Esophagus squamous epithelium (tissue), 5 donors: ENCODE measurements around the gene ZNF823. TPM values are rescaled to one million over a fixed set of nuclear protein-coding genes. Genes with fewer than 3 reads are reported as not detected.

Experiments
- DNase-seq: peaks from one replicate; lab custom pipeline; 2025; lab: John Stamatoyannopoulos, UW
- H3K27ac ChIP-seq, 4 donors: fragments of 200-600 bp; sonication (generic); one replicate each; pipeline ENCODE4 v1.5.1; 2016 to 2019; ENCODE audit warnings: mild to moderate bottlenecking in 1 of 4
- H3K27me3 ChIP-seq, 4 donors: fragments of 200-600 bp; sonication (generic); 1 replicate in 3 of 4; 2 replicates in 1 of 4; pipeline versions ENCODE4 v1.5.1 to v1.6.0; 2017 to 2021; ENCODE audit warnings: antibody characterized with exemption in 1 of 4
- H3K36me3 ChIP-seq, 3 donors: fragments of 200-600 bp; sonication (generic); one replicate each; pipeline ENCODE4 v1.5.1; 2016 to 2019
- H3K4me1 ChIP-seq, 3 donors: fragments of 200-600 bp; sonication (generic); one replicate each; pipeline ENCODE4 v1.5.1; 2017 to 2019
- H3K4me3 ChIP-seq, 4 donors: fragments of 200-600 bp; sonication (generic); 1 replicate in 3 of 4; 2 replicates in 1 of 4; pipeline ENCODE4 v1.5.1; 2016 to 2019; ENCODE audit warnings: mild to moderate bottlenecking in 2 of 4, moderate library complexity in 1 of 4
- H3K9me3 ChIP-seq, 3 donors: fragments of 200-600 bp; sonication (generic); one replicate each; pipeline ENCODE4 v1.5.1; 2016 to 2019
- POLR2A ChIP-seq, 4 donors: fragments of 450-650 bp; IDR thresholded peaks; one replicate each; pipeline ENCODE4 v1.6.1; 2017; ENCODE audit warnings: antibody characterized with exemption in 4 of 4, mild to moderate bottlenecking in 4 of 4, moderate library complexity in 3 of 4
- WGBS, 2 donors: methylation state at CpG; one replicate each; pipeline ENCODE4 v1.1.5; 2018; 5-methylcytosine and 5-hydroxymethylcytosine counted together
- intact Hi-C: fragments of 100-400 bp; cut with DNase I; formaldehyde crosslinking; loops from one replicate; pipeline ENCODE4 v1.15.0; 2022
- total RNA-seq, 4 donors: library from RNA; depleted of rRNA; stranded (reverse); fragments of >200 nt; gene quantifications; one replicate each; pipeline ENCODE4 v1.1.0, GENCODE V29; 2016
- TF ChIP-seq, protein P1 (sequence below), 6 experiments: fragments of 450-650 bp in 4 of 6; fragments of 200-600 bp in 2 of 6; sonication (generic) in 2 of 6; IDR thresholded peaks; one replicate each; pipeline ENCODE4 v1.5.1; 2016 to 2019; ENCODE audit warnings: antibody characterized with exemption in 6 of 6, mild to moderate bottlenecking in 4 of 6, moderate library complexity in 4 of 6
- donor health status: DM: yes; HTN: yes; CAD: no.

Gene ZNF823
- total RNA-seq, 4 donors from 2014 or later: 8.5 to 22.3 (median 11.8) TPM

DNA sequence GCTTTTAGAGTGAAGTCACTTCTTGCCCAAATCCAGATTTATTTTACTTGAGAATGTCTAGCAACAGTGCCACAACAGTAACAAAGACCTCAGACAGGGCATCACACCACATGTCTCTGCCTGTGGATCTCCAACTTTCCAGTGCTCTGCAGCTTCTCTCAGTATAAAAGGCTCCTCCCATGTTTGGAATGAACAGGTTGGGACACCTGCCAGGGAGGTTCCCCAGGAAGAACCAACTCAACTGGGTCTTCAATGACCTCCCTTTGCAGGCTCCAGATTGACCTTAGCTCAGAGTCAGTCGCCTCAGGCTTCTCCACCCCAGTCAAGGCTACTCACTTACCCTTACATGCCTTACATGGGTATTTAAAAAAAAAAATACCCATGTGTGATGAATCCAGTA lies 3.4 kb downstream of the ZNF823 start:
- TF ChIP-seq, protein P1, sequence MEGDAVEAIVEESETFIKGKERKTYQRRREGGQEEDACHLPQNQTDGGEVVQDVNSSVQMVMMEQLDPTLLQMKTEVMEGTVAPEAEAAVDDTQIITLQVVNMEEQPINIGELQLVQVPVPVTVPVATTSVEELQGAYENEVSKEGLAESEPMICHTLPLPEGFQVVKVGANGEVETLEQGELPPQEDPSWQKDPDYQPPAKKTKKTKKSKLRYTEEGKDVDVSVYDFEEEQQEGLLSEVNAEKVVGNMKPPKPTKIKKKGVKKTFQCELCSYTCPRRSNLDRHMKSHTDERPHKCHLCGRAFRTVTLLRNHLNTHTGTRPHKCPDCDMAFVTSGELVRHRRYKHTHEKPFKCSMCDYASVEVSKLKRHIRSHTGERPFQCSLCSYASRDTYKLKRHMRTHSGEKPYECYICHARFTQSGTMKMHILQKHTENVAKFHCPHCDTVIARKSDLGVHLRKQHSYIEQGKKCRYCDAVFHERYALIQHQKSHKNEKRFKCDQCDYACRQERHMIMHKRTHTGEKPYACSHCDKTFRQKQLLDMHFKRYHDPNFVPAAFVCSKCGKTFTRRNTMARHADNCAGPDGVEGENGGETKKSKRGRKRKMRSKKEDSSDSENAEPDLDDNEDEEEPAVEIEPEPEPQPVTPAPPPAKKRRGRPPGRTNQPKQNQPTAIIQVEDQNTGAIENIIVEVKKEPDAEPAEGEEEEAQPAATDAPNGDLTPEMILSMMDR (IDR thresholded peaks at IDR 0.05): no peak
- TF ChIP-seq POLR2A (IDR thresholded peaks at IDR 0.05): no peak
- H3K4me1 ChIP-seq: peaks cover 18 to 61% (median 19%) of the 10 kb centered on the region in 3 donors
- H3K27me3 ChIP-seq: no peaks in the 10 kb centered on the region
- no peak overlapping the region for H3K4me3 ChIP-seq
- intact Hi-C loops: no loop called here
- H3K9me3 ChIP-seq: no peaks in the 10 kb centered on the region
- DNase-seq: no peak
- H3K27ac ChIP-seq: peak overlapping the region in 2 of 4 donors; percentile 21 to 22
- WGBS, 2 donors: 58 to 71% methylated on average over 1 of the region's 1 CpG
- peaks cover 0 to 8% (median 0%) of the 10 kb centered on the region in 3 donors for H3K36me3 ChIP-seq

DNA sequence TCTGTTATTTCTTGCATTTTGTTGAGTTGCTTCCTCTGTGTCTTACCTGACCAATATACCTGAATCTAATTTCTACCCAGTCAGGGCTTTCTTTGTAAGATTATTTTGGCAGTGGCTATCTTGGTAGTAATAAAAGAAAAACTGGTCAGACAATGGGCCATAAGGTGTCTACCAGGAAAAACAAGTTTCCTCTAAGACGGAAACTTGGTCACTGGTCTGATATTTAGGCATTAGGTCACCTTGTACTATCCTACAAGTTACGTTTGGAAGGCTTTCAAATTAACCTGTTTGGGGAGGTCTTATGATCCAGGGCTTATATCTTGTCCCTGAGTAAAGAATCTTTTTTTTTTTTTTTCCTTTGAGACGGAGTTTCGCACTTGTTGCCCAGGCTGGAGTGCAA lies 9.2 kb downstream of the ZNF823 start:
- intact Hi-C loops: no loop called here
- Histone ChIP-seq H3K36me3 (peaks cover 0 to 52% (median 0%) of the 10 kb centered on the region in 3 donors), H3K9me3 (peaks cover 0 to 25% (median 0%) of the 10 kb centered on the region in 3 donors), H3K27me3 (no peaks in the 10 kb centered on the region), H3K4me3 (no peak overlapping the region), H3K27ac (peak overlapping the region in 2 of 4 donors; percentile 57 to 61), H3K4me1 (peaks cover 0 to 23% (median 0%) of the 10 kb centered on the region in 3 donors)
- no peak for DNase-seq
- 75 to 77% methylated on average over 4 of the region's 4 CpGs for WGBS, 2 donors
- TF ChIP-seq, protein P1 (IDR thresholded peaks at IDR 0.05): no peak
- no peak for TF ChIP-seq POLR2A (IDR thresholded peaks at IDR 0.05)

DNA sequence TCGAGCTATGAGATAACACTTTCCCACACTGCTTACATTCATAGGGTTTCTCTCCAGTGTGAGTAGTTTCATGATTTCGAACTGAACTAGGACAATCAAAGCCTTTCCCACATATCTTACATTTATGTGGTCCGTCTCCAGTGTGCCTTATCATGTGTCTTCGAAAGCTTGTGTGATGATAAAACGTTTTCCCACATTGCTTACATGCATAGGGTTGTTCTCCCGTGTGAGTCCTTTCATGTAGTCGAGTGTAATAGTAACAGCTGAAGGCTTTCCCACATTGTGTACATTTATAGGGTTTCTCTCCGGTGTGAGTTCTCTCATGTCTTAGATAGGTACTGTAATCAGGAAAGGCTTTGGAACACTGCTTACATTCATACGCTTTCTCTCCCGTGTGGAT lies 16.3 kb downstream of the ZNF823 start:
- H3K4me3 ChIP-seq: peak overlapping the region in 1 of 4 donors; percentile 6
- H3K4me1 ChIP-seq: no peaks in the 10 kb centered on the region
- H3K27me3 ChIP-seq: no peaks in the 10 kb centered on the region
- peaks cover 7 to 86% (median 39%) of the 10 kb centered on the region in 3 donors for H3K9me3 ChIP-seq
- 94 to 95% methylated on average over 10 of the region's 10 CpGs for WGBS, 2 donors
- no peak for DNase-seq
- no peak overlapping the region for H3K27ac ChIP-seq
- intact Hi-C loops: no loop called here
- peaks cover 15 to 73% (median 16%) of the 10 kb centered on the region in 3 donors for H3K36me3 ChIP-seq
- TF ChIP-seq POLR2A (IDR thresholded peaks at IDR 0.05): no peak
- TF ChIP-seq, protein P1 (IDR thresholded peaks at IDR 0.05): no peak

DNA sequence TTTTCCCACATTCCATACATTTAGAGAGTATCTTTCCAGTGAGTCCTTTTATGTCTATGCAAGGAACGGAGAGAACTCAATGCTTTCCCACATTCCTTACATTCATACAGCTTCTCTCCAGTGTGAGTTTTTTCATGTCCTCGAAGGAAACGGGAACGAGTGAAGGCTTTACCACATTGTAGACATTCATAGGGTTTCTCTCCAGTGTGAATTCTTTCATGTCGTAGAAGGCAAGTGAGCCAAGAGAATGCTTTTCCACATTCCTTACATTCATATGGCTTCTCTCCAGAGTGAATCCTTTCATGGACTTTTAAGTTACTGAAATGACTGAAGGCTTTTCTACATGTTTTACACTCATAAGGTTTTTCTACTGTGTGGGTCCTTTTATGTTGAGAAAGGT lies 17.1 kb downstream of the ZNF823 start:
- Histone ChIP-seq H3K4me1 (no peaks in the 10 kb centered on the region), H3K4me3 (no peak overlapping the region), H3K27ac (no peak overlapping the region), H3K36me3 (peaks cover 15 to 66% (median 16%) of the 10 kb centered on the region in 3 donors), H3K9me3 (peaks cover 7 to 90% (median 39%) of the 10 kb centered on the region in 3 donors), H3K27me3 (no peaks in the 10 kb centered on the region)
- intact Hi-C loops: no loop called here
- no peak for DNase-seq
- WGBS, 2 donors: 90 to 92% methylated on average over 5 of the region's 5 CpGs
- TF ChIP-seq, protein P1 (IDR thresholded peaks at IDR 0.05): no peak
- TF ChIP-seq POLR2A (IDR thresholded peaks at IDR 0.05): no peak

DNA sequence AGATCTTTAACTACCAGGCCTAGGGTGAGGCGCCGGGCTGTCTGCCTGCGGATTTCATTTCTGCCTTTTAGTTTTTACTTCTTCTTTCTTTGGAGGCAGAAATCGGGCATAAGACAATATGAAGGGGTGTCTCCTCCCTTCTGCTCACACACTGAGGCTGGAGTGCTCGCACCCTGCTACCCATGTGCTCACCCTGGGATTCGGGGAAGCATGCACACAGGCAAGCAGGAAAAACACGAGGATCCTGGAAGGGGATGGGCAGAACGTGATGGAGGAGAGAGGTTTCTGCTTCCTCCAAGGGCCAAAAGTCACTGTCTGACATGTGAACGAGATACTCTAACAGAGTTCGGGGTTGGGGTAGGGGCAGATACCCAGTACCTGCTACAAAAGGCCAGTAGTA lies 28.4 kb downstream of the ZNF823 start:
- TF ChIP-seq, protein P1 (IDR thresholded peaks at IDR 0.05): no peak
- TF ChIP-seq POLR2A (IDR thresholded peaks at IDR 0.05): no peak
- Histone ChIP-seq H3K27ac (no peak overlapping the region), H3K4me1 (no peaks in the 10 kb centered on the region), H3K9me3 (no peaks in the 10 kb centered on the region), H3K4me3 (no peak overlapping the region), H3K27me3 (no peaks in the 10 kb centered on the region), H3K36me3 (no peaks in the 10 kb centered on the region)
- intact Hi-C loops: no loop called here
- WGBS, 2 donors: 85 to 87% methylated on average over 7 to 9 of the region's 10 CpGs
- no peak for DNase-seq
